SK-N-SH treated with all-trans-retinoic acid at 6 μM for 48 hours (cell line): Measurements from ENCODE around the gene SLC38A3.

ENCODE experiments used
- ATAC-seq: fragments of 200-7000 bp; cut with Tn5 transposase; 3 replicates; pipeline ENCODE4 v1.9.1; 2020; ENCODE audit warnings: mild to moderate bottlenecking, moderate library complexity
- ARNTL ChIP-seq: fragments of 450-650 bp; formaldehyde crosslinking; IDR thresholded peaks from 2 replicates; pipeline ENCODE4 v1.5.0; 2020; ENCODE audit warnings: low read depth, mild to moderate bottlenecking, moderate library complexity, borderline replicate concordance
- BACH2 ChIP-seq: fragments of 250-450 bp; sonication (Bioruptor Pico); IDR thresholded peaks from 2 replicates; pipeline ENCODE4 v1.9.0; 2021; ENCODE audit warnings: mild to moderate bottlenecking, borderline replicate concordance
- CSDC2 ChIP-seq: fragments of 250-450 bp; sonication (Bioruptor Pico); IDR thresholded peaks from 2 replicates; pipeline ENCODE4 v1.5.0; 2020; ENCODE audit warnings: mild to moderate bottlenecking, moderate library complexity
- CSRNP3 ChIP-seq: fragments of 250-450 bp; sonication (Bioruptor Pico); IDR thresholded peaks from 2 replicates; pipeline ENCODE4 v1.5.1; 2021; ENCODE audit warnings: mild to moderate bottlenecking, moderate library complexity
- ESRRG ChIP-seq: fragments of 250-450 bp; sonication (Bioruptor Pico); IDR thresholded peaks from 2 replicates; pipeline ENCODE4 v1.6.1; 2021; ENCODE audit warnings: mild to moderate bottlenecking
- GLIS3 ChIP-seq: fragments of 250-450 bp; sonication (Bioruptor Pico); IDR thresholded peaks from 2 replicates; pipeline ENCODE4 v1.5.0; 2020; ENCODE audit warnings: mild to moderate bottlenecking, moderate library complexity
- ISL1 ChIP-seq: fragments of 250-450 bp; sonication (Bioruptor Pico); IDR thresholded peaks from 2 replicates; pipeline ENCODE4 v2.1.2; 2022; ENCODE audit warnings: mild to moderate bottlenecking, moderate library complexity
- OSR1 ChIP-seq: fragments of 250-450 bp; sonication (Bioruptor Pico); IDR thresholded peaks from 2 replicates; pipeline ENCODE4 v1.8.0; 2022; ENCODE audit warnings: moderate library complexity, mild to moderate bottlenecking, inconsistent platforms
- PPARA ChIP-seq: fragments of 250-450 bp; sonication (Bioruptor Pico); IDR thresholded peaks from 2 replicates; pipeline ENCODE4 v1.5.0; 2020; ENCODE audit warnings: mild to moderate bottlenecking, borderline replicate concordance
- RARB ChIP-seq: fragments of 250-450 bp; sonication (Bioruptor Pico); IDR thresholded peaks from 2 replicates; pipeline ENCODE4 v1.8.0; 2021; ENCODE audit warnings: mild to moderate bottlenecking, moderate library complexity
- SNAI2 ChIP-seq: fragments of 250-450 bp; sonication (Bioruptor Pico); IDR thresholded peaks from 2 replicates; pipeline ENCODE4 v1.5.0; 2020; ENCODE audit warnings: mild to moderate bottlenecking, moderate library complexity
- TCF4 ChIP-seq: fragments of 250-450 bp; sonication (Bioruptor Pico); IDR thresholded peaks from 2 replicates; pipeline ENCODE4 v1.8.0; 2021; ENCODE audit warnings: mild to moderate bottlenecking, moderate library complexity, borderline replicate concordance
- TOX ChIP-seq: fragments of 250-450 bp; sonication (Bioruptor Pico); IDR thresholded peaks from 2 replicates; pipeline ENCODE4 v1.8.0; 2021; ENCODE audit warnings: mild to moderate bottlenecking, moderate library complexity, borderline replicate concordance
- TSHZ2 ChIP-seq: fragments of 250-450 bp; sonication (Bioruptor Pico); IDR thresholded peaks from 2 replicates; pipeline ENCODE4 v1.5.0; 2020; ENCODE audit warnings: mild to moderate bottlenecking, moderate library complexity
- ZC3H10 ChIP-seq: fragments of 250-450 bp; sonication (Bioruptor Pico); IDR thresholded peaks from 2 replicates; pipeline ENCODE4 v1.5.1; 2021; ENCODE audit warnings: mild to moderate bottlenecking, moderate library complexity
- ZFP3 ChIP-seq: fragments of 250-450 bp; sonication (Bioruptor Pico); IDR thresholded peaks from 2 replicates; pipeline ENCODE4 v1.5.0; 2020; ENCODE audit warnings: mild to moderate bottlenecking, moderate library complexity
- ZFP30 ChIP-seq: fragments of 450-650 bp; formaldehyde crosslinking; IDR thresholded peaks from 2 replicates; pipeline ENCODE4 v1.5.0; 2022; ENCODE audit warnings: mild to moderate bottlenecking, moderate library complexity
- ZNF565 ChIP-seq: fragments of 450-650 bp; formaldehyde crosslinking; conservative IDR thresholded peaks from 2 replicates; pipeline ENCODE4 v1.5.0; 2020; ENCODE audit warnings: low read depth, mild to moderate bottlenecking, moderate library complexity
- ZNF8 ChIP-seq: fragments of 450-650 bp; formaldehyde crosslinking; IDR thresholded peaks from 2 replicates; pipeline ENCODE4 v1.5.0; 2020; ENCODE audit warnings: mild to moderate bottlenecking, moderate library complexity
- TF ChIP-seq, protein P1 (sequence below): fragments of 250-450 bp; sonication (Bioruptor Pico); IDR thresholded peaks from 2 replicates; pipeline ENCODE4 v1.8.0; 2020; ENCODE audit warnings: mild to moderate bottlenecking, moderate library complexity, borderline replicate concordance
- TF ChIP-seq, protein P2 (sequence below): fragments of 250-450 bp; sonication (Bioruptor Pico); IDR thresholded peaks from 2 replicates; pipeline ENCODE4 v1.5.1; 2020; ENCODE audit warnings: low read depth, mild to moderate bottlenecking, moderate library complexity

SLC38A3 gene

GRCh38 chr3:50263478-50264382, 58.7 kb downstream of the SLC38A3 start:
- ATAC-seq: no peak
- TF ChIP-seq GLIS3 (CRISPR knock-in tag): no peak
- no peak for TF ChIP-seq PPARA (CRISPR knock-in tag)
- no peak for TF ChIP-seq CSDC2 (CRISPR knock-in tag)
- no peak for TF ChIP-seq SNAI2 (CRISPR knock-in tag)
- TF ChIP-seq ZFP3 (CRISPR knock-in tag): no peak
- TF ChIP-seq, protein P1, sequence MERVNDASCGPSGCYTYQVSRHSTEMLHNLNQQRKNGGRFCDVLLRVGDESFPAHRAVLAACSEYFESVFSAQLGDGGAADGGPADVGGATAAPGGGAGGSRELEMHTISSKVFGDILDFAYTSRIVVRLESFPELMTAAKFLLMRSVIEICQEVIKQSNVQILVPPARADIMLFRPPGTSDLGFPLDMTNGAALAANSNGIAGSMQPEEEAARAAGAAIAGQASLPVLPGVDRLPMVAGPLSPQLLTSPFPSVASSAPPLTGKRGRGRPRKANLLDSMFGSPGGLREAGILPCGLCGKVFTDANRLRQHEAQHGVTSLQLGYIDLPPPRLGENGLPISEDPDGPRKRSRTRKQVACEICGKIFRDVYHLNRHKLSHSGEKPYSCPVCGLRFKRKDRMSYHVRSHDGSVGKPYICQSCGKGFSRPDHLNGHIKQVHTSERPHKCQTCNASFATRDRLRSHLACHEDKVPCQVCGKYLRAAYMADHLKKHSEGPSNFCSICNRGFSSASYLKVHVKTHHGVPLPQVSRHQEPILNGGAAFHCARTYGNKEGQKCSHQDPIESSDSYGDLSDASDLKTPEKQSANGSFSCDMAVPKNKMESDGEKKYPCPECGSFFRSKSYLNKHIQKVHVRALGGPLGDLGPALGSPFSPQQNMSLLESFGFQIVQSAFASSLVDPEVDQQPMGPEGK: no peak
- TF ChIP-seq ZFP30 (CRISPR knock-in tag): no peak
- TF ChIP-seq RARB (CRISPR knock-in tag): no peak
- no peak for TF ChIP-seq BACH2
- no peak for TF ChIP-seq ZC3H10
- TF ChIP-seq ZNF8 (CRISPR knock-in tag): no peak
- TF ChIP-seq ESRRG: no peak
- no peak for TF ChIP-seq TOX (CRISPR knock-in tag)
- no peak for TF ChIP-seq TSHZ2 (CRISPR knock-in tag)
- TF ChIP-seq ZNF565 (CRISPR knock-in tag): no peak
- TF ChIP-seq, protein P2, sequence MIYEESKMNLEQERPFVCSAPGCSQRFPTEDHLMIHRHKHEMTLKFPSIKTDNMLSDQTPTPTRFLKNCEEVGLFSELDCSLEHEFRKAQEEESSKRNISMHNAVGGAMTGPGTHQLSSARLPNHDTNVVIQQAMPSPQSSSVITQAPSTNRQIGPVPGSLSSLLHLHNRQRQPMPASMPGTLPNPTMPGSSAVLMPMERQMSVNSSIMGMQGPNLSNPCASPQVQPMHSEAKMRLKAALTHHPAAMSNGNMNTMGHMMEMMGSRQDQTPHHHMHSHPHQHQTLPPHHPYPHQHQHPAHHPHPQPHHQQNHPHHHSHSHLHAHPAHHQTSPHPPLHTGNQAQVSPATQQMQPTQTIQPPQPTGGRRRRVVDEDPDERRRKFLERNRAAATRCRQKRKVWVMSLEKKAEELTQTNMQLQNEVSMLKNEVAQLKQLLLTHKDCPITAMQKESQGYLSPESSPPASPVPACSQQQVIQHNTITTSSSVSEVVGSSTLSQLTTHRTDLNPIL (CRISPR knock-in tag): no peak
- no peak for TF ChIP-seq ISL1
- no peak for TF ChIP-seq OSR1 (CRISPR knock-in tag)
- no peak for TF ChIP-seq CSRNP3 (CRISPR knock-in tag)

DNA sequence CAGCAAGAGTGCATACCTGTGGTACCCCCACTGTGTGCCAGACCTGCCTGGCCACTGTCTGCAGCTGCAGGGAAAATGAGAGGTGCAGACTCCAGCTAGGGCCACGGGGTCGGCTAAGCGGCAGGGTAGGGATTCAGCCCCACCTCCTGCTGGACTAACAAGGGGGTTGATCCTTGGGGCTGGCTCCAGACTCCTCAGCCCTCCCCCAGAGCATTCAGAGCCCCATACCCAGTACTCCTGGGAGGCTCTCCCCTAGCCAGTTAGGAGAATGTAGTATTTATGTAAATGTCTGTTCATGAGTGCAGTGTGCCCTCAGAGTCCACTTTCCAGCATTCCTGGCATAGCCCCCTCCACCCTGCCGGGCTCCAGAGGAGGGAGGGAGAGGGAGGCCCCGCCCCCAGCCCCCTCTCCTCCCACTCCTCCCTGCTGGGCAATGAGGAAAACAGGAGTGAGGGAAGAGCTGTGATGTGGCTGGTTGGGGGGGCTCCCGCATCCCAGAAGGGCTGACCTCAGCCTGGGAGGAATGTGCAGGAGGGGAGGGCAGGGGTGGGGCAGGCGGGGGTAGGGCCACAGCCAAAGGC, 59.4 kb downstream of the SLC38A3 start:
- peak; percentile 64 for ATAC-seq
- TF ChIP-seq, protein P1: peak; percentile 94
- TF ChIP-seq, protein P2 (CRISPR knock-in tag): 0 out of 2 replicates have a peak, but pooled peaks have one; percentile 10
- TF ChIP-seq ZFP3 (CRISPR knock-in tag): no peak; the same call in 1 of the 2 replicates
- TF ChIP-seq ARNTL (CRISPR knock-in tag): no peak
- TF ChIP-seq TCF4 (CRISPR knock-in tag): no peak
- TF ChIP-seq OSR1 (CRISPR knock-in tag): no peak
- no peak for TF ChIP-seq TSHZ2 (CRISPR knock-in tag)
- TF ChIP-seq ZNF8 (CRISPR knock-in tag): no peak
